HG03521 (cell line): ENCODE data around the gene CMTM8.
"Not testable (repeated sequence)": the region's sequence is repeated elsewhere in the genome, so short reads cannot be mapped to it uniquely, and the experiment has no call there.

ENCODE experiments used
- ATAC-seq: cut with Tn5 transposase; IDR thresholded peaks from one replicate; pipeline ENCODE4 v1.9.1; 2021; ENCODE audit warnings: mild to moderate bottlenecking, moderate library complexity; ENCODE audit not compliant: unreplicated experiment

CMTM8 gene

DNA sequence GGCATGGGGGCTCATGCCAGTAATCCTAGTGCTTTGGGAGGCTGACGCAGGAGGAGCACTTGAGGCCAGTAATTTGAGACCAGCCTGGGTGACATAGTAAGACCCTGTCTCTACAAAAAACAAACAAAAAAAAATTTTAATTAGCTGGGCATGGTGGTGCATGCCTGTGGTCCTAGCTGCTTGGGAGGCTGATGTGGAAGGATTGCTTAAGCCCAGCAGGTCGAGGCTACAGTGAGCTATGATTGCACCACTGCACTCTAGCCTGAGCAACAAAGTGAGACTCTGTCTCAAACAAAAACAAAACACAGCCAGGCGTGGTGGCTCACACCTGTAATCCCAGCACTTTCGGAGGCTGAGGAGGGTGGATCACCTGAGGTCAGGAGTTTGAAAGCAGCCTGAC lies 9.7 kb upstream of the CMTM8 start:
- ATAC-seq, result not testable (repeated sequence)

- ATAC-seq, result no peak
Observed at GRCh38 chr3:32229565-32229964, 8.9 kb upstream of the CMTM8 start.

- ATAC-seq, result no peak
Observed at GRCh38 chr3:32236377-32236776, 2.1 kb upstream of the CMTM8 start.

DNA sequence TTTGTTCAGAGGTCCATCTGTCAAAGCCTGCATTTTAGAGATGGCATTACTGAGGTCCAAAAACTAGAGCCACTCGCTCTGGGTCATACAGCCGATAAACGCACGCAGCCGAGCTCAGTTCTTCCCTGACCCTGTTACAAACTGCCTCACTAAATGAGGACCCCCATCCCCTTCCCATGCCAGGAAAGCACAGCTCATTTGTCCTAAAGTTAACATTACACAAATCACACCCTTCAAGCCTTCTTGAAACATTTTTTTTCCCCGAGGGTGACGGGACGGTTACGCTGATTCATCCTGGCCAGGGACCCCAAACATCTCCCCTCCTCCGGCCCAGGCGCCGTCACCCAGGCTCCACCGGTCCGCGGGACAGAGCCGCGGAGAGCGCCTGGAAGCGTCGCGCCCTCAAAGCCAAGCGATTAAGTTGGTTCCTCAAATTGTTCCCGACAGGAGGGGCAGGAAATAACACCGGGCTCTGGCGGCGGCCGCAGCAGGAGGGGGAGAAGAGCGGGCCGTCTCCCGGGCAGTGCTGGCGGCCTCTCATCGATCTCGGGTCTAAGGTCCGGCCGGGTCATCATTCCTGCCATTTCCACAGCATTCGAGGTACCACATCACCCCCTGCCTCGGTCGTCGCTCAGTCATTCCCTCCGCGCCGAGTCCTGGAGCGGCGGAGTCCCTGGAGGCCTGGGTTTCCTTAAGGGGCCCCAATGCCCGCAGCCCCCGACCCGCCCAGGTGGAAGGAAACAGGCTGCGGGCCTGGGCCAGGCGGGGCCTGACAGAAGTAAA lies 619 bp upstream of the CMTM8 start:
- no peak for ATAC-seq

DNA sequence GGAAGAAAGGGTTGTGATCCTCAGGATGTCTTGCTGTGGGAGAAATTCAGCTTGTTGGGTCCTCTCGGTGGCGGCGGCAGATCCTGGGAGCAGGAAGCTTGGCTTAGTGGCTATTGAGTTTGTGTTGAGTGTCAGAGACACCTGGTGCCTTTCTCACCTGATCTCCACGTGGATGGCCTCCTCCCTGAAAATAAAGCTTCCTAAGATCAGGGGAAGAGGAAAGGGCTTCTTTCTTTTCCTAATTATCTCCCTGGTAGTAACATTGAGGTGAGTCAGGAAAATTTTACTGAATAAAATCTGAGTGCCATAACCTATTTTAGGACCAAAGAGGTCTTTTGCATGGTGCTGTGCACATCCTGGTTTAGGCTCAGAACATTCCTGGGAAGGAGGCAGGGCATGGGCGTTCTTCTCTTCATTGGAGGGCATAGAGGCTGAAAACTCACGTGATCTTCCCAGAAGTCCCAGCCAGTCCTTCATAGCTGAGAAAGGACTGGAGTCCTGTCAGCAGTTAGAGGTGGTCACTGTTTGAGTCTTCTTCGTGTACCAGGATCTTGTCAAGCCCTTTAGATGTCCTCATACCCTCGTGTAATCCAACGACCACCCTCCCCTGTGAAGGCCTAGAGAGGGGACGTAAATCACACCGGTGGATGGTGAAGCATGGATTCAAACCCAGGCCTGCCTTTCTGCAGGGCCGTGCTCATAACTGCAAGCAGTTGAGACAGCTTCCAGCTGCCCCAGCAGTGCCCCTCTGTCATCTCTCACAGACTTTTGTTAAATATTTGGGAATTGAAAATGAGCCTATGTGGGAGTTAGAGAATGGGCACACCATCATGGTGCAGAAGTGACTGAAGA lies 1.1 kb downstream of the CMTM8 start:
- no peak for ATAC-seq

DNA sequence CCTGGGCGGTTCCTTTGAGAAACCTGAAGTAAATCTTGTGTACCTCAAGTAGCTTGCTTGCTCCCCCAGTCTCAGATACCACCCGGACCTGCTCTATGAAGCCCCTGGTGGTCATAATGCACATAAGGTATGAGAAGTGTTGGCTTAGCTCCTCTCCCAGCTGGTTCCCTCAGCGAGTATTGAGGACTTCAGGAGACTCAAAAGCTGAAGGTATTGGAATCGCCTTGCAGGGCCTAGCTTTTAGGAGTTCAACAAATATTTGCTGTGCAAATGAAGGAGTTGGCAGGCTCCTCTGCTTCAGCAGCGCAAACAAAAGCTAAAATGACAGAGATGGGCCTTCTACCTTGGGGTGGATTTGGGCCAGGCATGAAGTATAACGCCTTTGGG lies 1.7 kb downstream of the CMTM8 start:
- no peak for ATAC-seq

DNA sequence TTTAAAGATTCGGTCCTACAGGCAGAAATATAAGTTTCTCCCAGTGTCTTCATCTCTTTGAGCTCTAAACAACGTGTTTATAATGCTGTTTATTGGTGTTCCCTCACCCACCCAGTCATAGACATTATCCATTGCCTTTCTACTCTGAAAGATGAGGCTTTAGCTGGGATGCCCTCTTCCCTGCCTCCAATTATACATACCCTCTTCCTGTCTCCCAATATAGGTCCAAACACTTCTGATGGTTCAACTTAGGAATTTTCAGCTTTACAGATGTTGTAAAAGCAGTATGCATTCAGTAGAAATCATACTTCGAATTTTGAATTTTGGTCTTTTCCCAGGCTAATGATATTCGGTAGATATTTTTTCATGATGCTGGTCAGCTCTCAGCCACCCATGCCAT lies 2.6 kb downstream of the CMTM8 start:
- ATAC-seq, result no peak

GRCh38 chr3:32243519-32243918 lies 5.0 kb downstream of the CMTM8 start:
- no peak for ATAC-seq

GRCh38 chr3:32245200-32245599 lies 6.7 kb downstream of the CMTM8 start:
- no peak for ATAC-seq

DNA sequence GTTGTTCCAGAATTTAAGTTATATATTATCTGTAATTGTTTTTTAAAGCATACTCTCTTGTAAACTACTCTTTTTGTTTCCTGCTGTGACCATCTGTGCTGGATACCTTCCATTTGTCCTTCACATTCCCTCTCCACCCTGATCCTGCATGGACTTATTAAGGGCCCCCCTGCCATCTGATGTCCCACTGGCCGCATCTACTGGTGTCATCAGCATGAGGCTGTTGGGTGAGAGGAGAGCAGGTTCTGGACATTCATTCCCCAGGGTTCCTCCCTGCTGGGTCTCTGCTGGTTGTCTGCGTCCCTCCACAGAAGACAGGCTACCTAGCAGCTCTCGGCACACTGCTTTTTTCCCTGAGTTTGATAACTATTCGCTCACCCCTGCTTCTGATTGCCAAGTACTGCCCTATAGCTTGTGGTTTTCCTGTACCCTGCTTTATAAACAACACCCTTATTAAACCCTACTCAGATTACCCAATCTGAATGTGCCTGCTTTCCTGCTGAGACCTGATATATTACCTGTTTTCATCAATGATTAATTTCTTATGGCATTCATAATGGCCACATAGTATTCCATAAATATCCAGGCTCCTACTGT lies 7.7 kb downstream of the CMTM8 start:
- no peak for ATAC-seq

GRCh38 chr3:32249184-32249782 lies 10.8 kb downstream of the CMTM8 start:
- no peak for ATAC-seq

DNA sequence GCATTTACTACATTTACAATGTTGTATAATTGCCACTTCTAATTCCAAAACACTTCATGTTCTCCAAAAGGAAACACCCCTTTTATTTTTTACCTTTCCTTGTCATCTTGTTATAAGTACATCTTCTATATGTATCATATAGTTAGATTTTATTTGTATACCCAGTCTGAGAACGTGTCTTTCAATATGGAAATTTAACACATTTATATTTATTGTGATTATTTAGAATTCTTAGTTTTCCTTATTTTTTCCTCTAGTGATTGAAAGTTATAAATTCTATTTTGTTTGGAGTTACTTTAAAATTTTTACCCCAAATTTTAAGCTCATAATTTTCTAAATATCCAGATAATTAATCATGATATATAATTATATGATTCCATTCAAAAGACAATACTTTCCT lies 15.8 kb downstream of the CMTM8 start:
- ATAC-seq, result no peak

DNA sequence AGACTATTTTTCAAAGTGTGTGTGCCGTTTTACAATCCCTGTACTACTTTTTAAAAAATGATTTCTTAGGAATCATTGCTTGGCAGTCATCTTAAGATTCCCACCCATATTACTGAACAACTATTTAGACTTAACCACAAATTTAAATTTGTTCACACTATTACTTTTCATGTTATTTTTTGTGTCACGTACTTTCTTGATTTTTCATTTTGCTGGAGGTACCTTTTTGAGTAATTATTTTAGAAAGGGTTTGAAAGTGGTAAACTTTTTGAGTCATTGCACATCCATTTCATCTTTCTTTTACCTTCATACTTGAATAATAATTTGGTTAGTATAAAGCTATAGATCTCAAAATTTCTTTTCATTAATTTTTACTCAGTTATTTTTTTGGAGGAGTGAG lies 16.9 kb downstream of the CMTM8 start:
- no peak for ATAC-seq

GRCh38 chr3:32256206-32256605 lies 17.7 kb downstream of the CMTM8 start:
- no peak for ATAC-seq

- no peak for ATAC-seq
Observed at GRCh38 chr3:32257042-32257441, 18.6 kb downstream of the CMTM8 start.

- no peak for ATAC-seq
Observed at GRCh38 chr3:32257641-32258438, 19.4 kb downstream of the CMTM8 start.

DNA sequence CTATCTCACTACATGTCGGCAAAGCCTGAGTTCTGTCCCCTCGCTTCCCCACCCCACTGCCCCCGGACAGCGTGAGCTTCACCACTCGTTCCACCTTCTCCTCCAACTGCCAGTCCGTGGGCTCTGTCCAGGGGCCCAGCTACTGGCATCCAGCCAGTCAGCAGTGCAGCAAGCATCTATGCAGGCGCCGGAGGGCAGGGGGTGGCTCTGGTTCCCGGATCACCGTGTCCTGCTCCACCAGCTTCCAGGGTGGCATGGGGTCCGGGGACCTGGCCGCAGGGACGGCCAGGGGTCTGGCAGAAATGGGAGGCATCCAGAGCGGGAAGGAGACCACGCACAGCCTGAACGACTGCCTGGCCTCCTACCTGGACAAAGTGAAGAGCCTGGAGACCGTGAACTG lies 20.4 kb downstream of the CMTM8 start:
- no peak for ATAC-seq

DNA sequence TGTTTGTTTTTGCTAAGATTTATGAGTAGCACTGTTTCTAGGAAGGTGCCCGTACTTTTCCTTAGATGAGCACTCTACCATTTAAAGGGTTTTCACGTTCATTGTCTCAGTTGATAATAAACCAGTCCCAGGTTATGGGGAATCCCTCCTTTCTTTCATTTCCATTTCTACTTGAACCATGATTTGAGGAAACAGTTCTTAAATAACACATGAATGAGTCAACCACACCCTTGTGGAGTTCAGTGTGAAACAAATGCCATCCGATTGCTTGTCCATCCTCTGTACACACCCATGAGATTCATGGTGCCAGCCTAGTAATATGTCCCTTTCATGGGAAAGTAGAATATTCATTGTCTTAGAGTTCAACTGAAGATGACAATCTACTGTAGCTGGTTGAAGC lies 23.1 kb downstream of the CMTM8 start:
- no peak for ATAC-seq

DNA sequence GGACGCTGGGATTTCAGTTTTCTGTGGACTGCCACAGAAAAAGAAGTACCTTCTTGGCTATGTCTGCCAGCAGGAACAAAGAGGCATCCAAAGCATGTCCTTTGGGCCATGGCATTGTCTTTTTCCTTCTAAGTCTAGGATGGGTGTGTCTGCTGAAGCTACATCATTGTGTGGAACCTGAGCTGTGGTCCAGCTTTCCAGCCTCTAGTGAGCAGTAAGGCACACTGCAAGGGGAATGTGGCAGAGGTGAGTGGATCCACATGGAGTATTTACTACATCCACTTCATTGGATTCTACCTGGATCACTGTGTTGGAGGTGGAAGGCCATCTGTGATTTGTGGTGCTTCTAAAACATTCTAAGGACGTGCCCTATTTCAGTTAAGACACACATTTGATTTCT lies 23.7 kb downstream of the CMTM8 start:
- no peak for ATAC-seq

- no peak for ATAC-seq
Observed at GRCh38 chr3:32274306-32274705, 35.8 kb downstream of the CMTM8 start.

DNA sequence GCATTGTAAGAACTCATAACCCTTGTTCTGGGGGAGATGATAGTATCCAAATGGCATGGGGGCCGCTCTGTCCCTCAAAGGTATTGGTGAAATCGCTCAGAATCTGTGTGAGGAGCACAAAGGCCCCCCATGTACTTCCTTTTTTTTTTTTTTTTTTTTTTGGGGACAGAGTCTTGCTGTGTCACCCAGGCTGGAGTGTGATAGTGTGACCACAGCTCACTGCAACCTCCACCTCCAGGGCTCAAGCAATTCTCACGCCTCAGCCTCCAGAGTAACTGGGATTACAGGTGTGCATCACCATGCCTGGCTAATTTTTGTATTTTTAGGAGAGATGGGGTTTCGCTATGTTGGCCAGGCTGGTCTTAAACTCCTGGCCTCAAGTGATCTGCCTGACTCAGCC lies 37.0 kb downstream of the CMTM8 start:
- no peak for ATAC-seq
